ENCODE results near the gene ING5.

- no peak for TF ChIP-seq CTCF (IDR thresholded peaks at IDR 0.05)
- no peak for TF ChIP-seq POLR2AphosphoS5 (IDR thresholded peaks at IDR 0.05)
These were observed 7.0 kb downstream of the ING5 start for GRCh38 chr2:241708879-241709278.

Measured in transverse colon (tissue), 4 donors.